Measurements from ENCODE around the gene NCOA7.

The NCOA7 gene

GRCh38 chr6:125852587-125852986, 61.8 kb downstream of the NCOA7 start:
- Histone ChIP-seq H3K27ac (ENCODE audit: low read length) (no peak overlapping the region), H3K4me1 (ENCODE audit: insufficient read depth, low read length) (no peaks in the 10 kb centered on the region), H3K4me3 (ENCODE audit: low read length) (no peak overlapping the region), H3K36me3 (ENCODE audit: insufficient read depth, low read depth, low read length) (no peaks in the 10 kb centered on the region), H3K9me3 (ENCODE audit: insufficient read depth, low read depth, low read length) (no peaks in the 10 kb centered on the region), H3K9ac (ENCODE audit: low read depth, low read length) (no peak overlapping the region), H3K27me3 (ENCODE audit: insufficient read depth, low read length) (no peaks in the 10 kb centered on the region)

- no peaks in the 10 kb centered on the region for H3K36me3 ChIP-seq (ENCODE audit: insufficient read depth, low read depth, low read length)
- H3K4me1 ChIP-seq (ENCODE audit: insufficient read depth, low read length) = no peaks in the 10 kb centered on the region
- no peak overlapping the region for H3K9ac ChIP-seq (ENCODE audit: low read depth, low read length)
- H3K27ac ChIP-seq (ENCODE audit: low read length) = no peak overlapping the region
- no peaks in the 10 kb centered on the region for H3K27me3 ChIP-seq (ENCODE audit: insufficient read depth, low read length)
- H3K9me3 ChIP-seq (ENCODE audit: insufficient read depth, low read depth, low read length) = no peaks in the 10 kb centered on the region
- H3K4me3 ChIP-seq (ENCODE audit: low read length) = no peak overlapping the region
Observed at GRCh38 chr6:125853168-125853567, 62.4 kb downstream of the NCOA7 start.

GRCh38 chr6:125853756-125854155, 63.0 kb downstream of the NCOA7 start:
- Histone ChIP-seq H3K4me3 (ENCODE audit: low read length) (no peak overlapping the region), H3K9me3 (ENCODE audit: insufficient read depth, low read depth, low read length) (no peaks in the 10 kb centered on the region), H3K4me1 (ENCODE audit: insufficient read depth, low read length) (no peaks in the 10 kb centered on the region), H3K27ac (ENCODE audit: low read length) (no peak overlapping the region), H3K9ac (ENCODE audit: low read depth, low read length) (no peak overlapping the region), H3K27me3 (ENCODE audit: insufficient read depth, low read length) (no peaks in the 10 kb centered on the region), H3K36me3 (ENCODE audit: insufficient read depth, low read depth, low read length) (no peaks in the 10 kb centered on the region)

GRCh38 chr6:125854355-125854754, 63.6 kb downstream of the NCOA7 start:
- H3K9me3 ChIP-seq (ENCODE audit: insufficient read depth, low read depth, low read length) = no peaks in the 10 kb centered on the region
- H3K36me3 ChIP-seq (ENCODE audit: insufficient read depth, low read depth, low read length) = no peaks in the 10 kb centered on the region
- H3K9ac ChIP-seq (ENCODE audit: low read depth, low read length) = no peak overlapping the region
- H3K27ac ChIP-seq (ENCODE audit: low read length) = no peak overlapping the region
- no peaks in the 10 kb centered on the region for H3K4me1 ChIP-seq (ENCODE audit: insufficient read depth, low read length)
- H3K27me3 ChIP-seq (ENCODE audit: insufficient read depth, low read length) = no peaks in the 10 kb centered on the region
- no peak overlapping the region for H3K4me3 ChIP-seq (ENCODE audit: low read length)

- Histone ChIP-seq H3K36me3 (ENCODE audit: insufficient read depth, low read depth, low read length) (no peaks in the 10 kb centered on the region), H3K9me3 (ENCODE audit: insufficient read depth, low read depth, low read length) (no peaks in the 10 kb centered on the region), H3K4me3 (ENCODE audit: low read length) (no peak overlapping the region), H3K27me3 (ENCODE audit: insufficient read depth, low read length) (no peaks in the 10 kb centered on the region), H3K4me1 (ENCODE audit: insufficient read depth, low read length) (no peaks in the 10 kb centered on the region), H3K27ac (ENCODE audit: low read length) (no peak overlapping the region), H3K9ac (ENCODE audit: low read depth, low read length) (no peak overlapping the region)
Observed at GRCh38 chr6:125855783-125856182, 65.0 kb downstream of the NCOA7 start.

- Histone ChIP-seq H3K9me3 (ENCODE audit: insufficient read depth, low read depth, low read length) (no peaks in the 10 kb centered on the region), H3K4me3 (ENCODE audit: low read length) (no peak overlapping the region)
Observed at GRCh38 chr6:125857846-125858245, 67.1 kb downstream of the NCOA7 start.

GRCh38 chr6:125858427-125859320, 67.9 kb downstream of the NCOA7 start:
- Histone ChIP-seq H3K4me3 (ENCODE audit: low read length) (no peak overlapping the region), H3K27ac (ENCODE audit: low read length) (no peak overlapping the region), H3K9ac (ENCODE audit: low read depth, low read length) (no peak overlapping the region), H3K27me3 (ENCODE audit: insufficient read depth, low read length) (no peaks in the 10 kb centered on the region), H3K4me1 (ENCODE audit: insufficient read depth, low read length) (no peaks in the 10 kb centered on the region), H3K9me3 (ENCODE audit: insufficient read depth, low read depth, low read length) (no peaks in the 10 kb centered on the region), H3K36me3 (ENCODE audit: insufficient read depth, low read depth, low read length) (no peaks in the 10 kb centered on the region)

More at GRCh38 chr6:125857846-125858245, 67.1 kb downstream of the NCOA7 start:
- Histone ChIP-seq H3K27ac (ENCODE audit: low read length) (no peak overlapping the region), H3K9ac (ENCODE audit: low read depth, low read length) (no peak overlapping the region), H3K27me3 (ENCODE audit: insufficient read depth, low read length) (no peaks in the 10 kb centered on the region), H3K36me3 (ENCODE audit: insufficient read depth, low read depth, low read length) (no peaks in the 10 kb centered on the region), H3K4me1 (ENCODE audit: insufficient read depth, low read length) (no peaks in the 10 kb centered on the region)

- no peaks in the 10 kb centered on the region for H3K4me1 ChIP-seq (ENCODE audit: insufficient read depth, low read length)
- no peak overlapping the region for H3K9ac ChIP-seq (ENCODE audit: low read depth, low read length)
- H3K36me3 ChIP-seq (ENCODE audit: insufficient read depth, low read depth, low read length) = no peaks in the 10 kb centered on the region
- H3K4me3 ChIP-seq (ENCODE audit: low read length) = no peak overlapping the region
- no peaks in the 10 kb centered on the region for H3K9me3 ChIP-seq (ENCODE audit: insufficient read depth, low read depth, low read length)
- H3K27me3 ChIP-seq (ENCODE audit: insufficient read depth, low read length) = no peaks in the 10 kb centered on the region
- H3K27ac ChIP-seq (ENCODE audit: low read length) = no peak overlapping the region
Observed at GRCh38 chr6:125859727-125860126, 69.0 kb downstream of the NCOA7 start.

- H3K36me3 ChIP-seq (ENCODE audit: insufficient read depth, low read depth, low read length) = no peaks in the 10 kb centered on the region
- H3K4me1 ChIP-seq (ENCODE audit: insufficient read depth, low read length) = peaks cover 9% of the 10 kb centered on the region; the same call in 1 of the 2 replicates
- H3K9ac ChIP-seq (ENCODE audit: low read depth, low read length) = no peak overlapping the region
- H3K27ac ChIP-seq (ENCODE audit: low read length) = no peak overlapping the region
- H3K27me3 ChIP-seq (ENCODE audit: insufficient read depth, low read length) = no peaks in the 10 kb centered on the region
- no peaks in the 10 kb centered on the region for H3K9me3 ChIP-seq (ENCODE audit: insufficient read depth, low read depth, low read length)
- H3K4me3 ChIP-seq (ENCODE audit: low read length) = no peak overlapping the region
Observed at GRCh38 chr6:125863023-125863422, 72.3 kb downstream of the NCOA7 start.

GRCh38 chr6:125865015-125865414, 74.3 kb downstream of the NCOA7 start:
- Histone ChIP-seq H3K4me1 (ENCODE audit: insufficient read depth, low read length) (peaks cover 11% of the 10 kb centered on the region; the same call in 1 of the 2 replicates), H3K27ac (ENCODE audit: low read length) (no peak overlapping the region), H3K27me3 (ENCODE audit: insufficient read depth, low read length) (no peaks in the 10 kb centered on the region), H3K36me3 (ENCODE audit: insufficient read depth, low read depth, low read length) (no peaks in the 10 kb centered on the region), H3K4me3 (ENCODE audit: low read length) (no peak overlapping the region), H3K9me3 (ENCODE audit: insufficient read depth, low read depth, low read length) (no peaks in the 10 kb centered on the region), H3K9ac (ENCODE audit: low read depth, low read length) (no peak overlapping the region)

- no peak overlapping the region for H3K9ac ChIP-seq (ENCODE audit: low read depth, low read length)
- H3K27me3 ChIP-seq (ENCODE audit: insufficient read depth, low read length) = no peaks in the 10 kb centered on the region
- peaks cover 11% of the 10 kb centered on the region; the same call in 1 of the 2 replicates for H3K4me1 ChIP-seq (ENCODE audit: insufficient read depth, low read length)
- H3K27ac ChIP-seq (ENCODE audit: low read length) = no peak overlapping the region
- no peak overlapping the region for H3K4me3 ChIP-seq (ENCODE audit: low read length)
- no peaks in the 10 kb centered on the region for H3K36me3 ChIP-seq (ENCODE audit: insufficient read depth, low read depth, low read length)
- H3K9me3 ChIP-seq (ENCODE audit: insufficient read depth, low read depth, low read length) = no peaks in the 10 kb centered on the region
Observed at GRCh38 chr6:125866433-125866832, 75.7 kb downstream of the NCOA7 start.

- Histone ChIP-seq H3K4me1 (ENCODE audit: insufficient read depth, low read length) (peaks cover 16% of the 10 kb centered on the region), H3K27me3 (ENCODE audit: insufficient read depth, low read length) (no peaks in the 10 kb centered on the region), H3K9ac (ENCODE audit: low read depth, low read length) (no peak overlapping the region), H3K36me3 (ENCODE audit: insufficient read depth, low read depth, low read length) (no peaks in the 10 kb centered on the region), H3K4me3 (ENCODE audit: low read length) (peak overlapping the region; percentile 24; the same call in 1 of the 2 replicates), H3K27ac (ENCODE audit: low read length) (no peak overlapping the region), H3K9me3 (ENCODE audit: insufficient read depth, low read depth, low read length) (no peaks in the 10 kb centered on the region)
Observed at GRCh38 chr6:125867483-125867942, 76.8 kb downstream of the NCOA7 start.
